Activated CD4-positive, alpha-beta T cell treated with anti-CD3 and anti-CD28 coated beads, Interleukin-2, amount 10 ng/mL, durations not matched to agents 7 days and 5 days (primary cell): Measurements from ENCODE around the gene GALT. TPM values are rescaled to one million over a fixed set of nuclear protein-coding genes. Genes with fewer than 3 reads are reported as not detected.
"Not testable (repeated sequence)": the region's sequence is repeated elsewhere in the genome, so short reads cannot be mapped to it uniquely, and the experiment has no call there.

Source experiments
- CTCF ChIA-PET: fragments of 350-600 bp; sonication (Branson Sonifier 250); formaldehyde crosslinking; loops from one replicate; lab custom pipeline; 2021; ENCODE audit warnings: antibody characterized with exemption; lab: Charles Lee
- POLR2A ChIA-PET: fragments of 350-600 bp; sonication (Branson Sonifier 250); formaldehyde crosslinking; loops from one replicate; lab custom pipeline; 2021; ENCODE audit warnings: antibody characterized with exemption; lab: Charles Lee
- DNase-seq: peaks from one replicate; pipeline ENCODE4 v3.0.0-alpha.2; 2020
- H3K27ac Mint-ChIP-seq: one replicate; pipeline ENCODE4 v1.8.0; 2021; ENCODE audit warnings: mild to moderate bottlenecking, moderate library complexity, mixed read lengths
- H3K27me3 Mint-ChIP-seq: one replicate; pipeline ENCODE4 v1.8.0; 2021; ENCODE audit warnings: mixed read lengths
- H3K36me3 Mint-ChIP-seq: one replicate; pipeline ENCODE4 v1.8.0; 2021; ENCODE audit warnings: low read depth, mixed read lengths
- H3K4me1 Mint-ChIP-seq: one replicate; pipeline ENCODE4 v1.8.0; 2021; ENCODE audit warnings: mixed read lengths
- H3K4me3 Mint-ChIP-seq: one replicate; pipeline ENCODE4 v1.8.0; 2021; ENCODE audit warnings: mild to moderate bottlenecking, moderate library complexity, mixed read lengths
- H3K9me3 Mint-ChIP-seq: one replicate; pipeline ENCODE4 v1.8.0; 2021; ENCODE audit warnings: mixed read lengths
- total RNA-seq, 2 experiments: library from RNA; stranded (reverse); gene quantifications; one replicate each; pipeline ENCODE4 v1.2.3, GENCODE V29; 2021

GALT gene
- total RNA-seq, 2 experiments from 2014 or later = 114 to 125 TPM

DNA sequence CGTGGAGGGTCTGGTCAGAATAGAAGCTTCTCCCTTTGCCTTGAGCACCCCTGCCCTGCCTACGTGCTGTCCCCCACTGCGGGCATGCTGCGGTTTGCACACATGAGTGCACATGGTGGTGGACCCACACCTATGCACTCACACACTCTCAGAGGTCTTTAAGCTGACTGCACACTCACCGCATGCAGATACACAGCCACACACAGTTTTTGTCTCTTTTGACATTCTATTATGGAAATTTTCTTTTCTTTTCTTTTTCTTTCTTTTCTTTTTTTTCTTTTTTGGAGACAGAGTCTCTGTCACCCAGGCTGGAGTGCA lies 17.0 kb upstream of the GALT start:
- no peaks in the 10 kb centered on the region for H3K9me3 Mint-ChIP-seq
- peak overlapping the region; percentile 56 for H3K4me3 Mint-ChIP-seq
- H3K36me3 Mint-ChIP-seq = peaks cover 2% of the 10 kb centered on the region
- peaks cover 17% of the 10 kb centered on the region for H3K4me1 Mint-ChIP-seq
- no peak for DNase-seq
- POLR2A ChIA-PET = no interaction called here
- CTCF ChIA-PET = interaction anchor here (0.9 to 1.7 kb wide), 2 partner anchors 12 to 13 kb away, joined by 4 to 10 read pairs; no protein-coding TSS in a partner anchor
- no peak overlapping the region for H3K27ac Mint-ChIP-seq
- peaks cover 57% of the 10 kb centered on the region for H3K27me3 Mint-ChIP-seq

DNA sequence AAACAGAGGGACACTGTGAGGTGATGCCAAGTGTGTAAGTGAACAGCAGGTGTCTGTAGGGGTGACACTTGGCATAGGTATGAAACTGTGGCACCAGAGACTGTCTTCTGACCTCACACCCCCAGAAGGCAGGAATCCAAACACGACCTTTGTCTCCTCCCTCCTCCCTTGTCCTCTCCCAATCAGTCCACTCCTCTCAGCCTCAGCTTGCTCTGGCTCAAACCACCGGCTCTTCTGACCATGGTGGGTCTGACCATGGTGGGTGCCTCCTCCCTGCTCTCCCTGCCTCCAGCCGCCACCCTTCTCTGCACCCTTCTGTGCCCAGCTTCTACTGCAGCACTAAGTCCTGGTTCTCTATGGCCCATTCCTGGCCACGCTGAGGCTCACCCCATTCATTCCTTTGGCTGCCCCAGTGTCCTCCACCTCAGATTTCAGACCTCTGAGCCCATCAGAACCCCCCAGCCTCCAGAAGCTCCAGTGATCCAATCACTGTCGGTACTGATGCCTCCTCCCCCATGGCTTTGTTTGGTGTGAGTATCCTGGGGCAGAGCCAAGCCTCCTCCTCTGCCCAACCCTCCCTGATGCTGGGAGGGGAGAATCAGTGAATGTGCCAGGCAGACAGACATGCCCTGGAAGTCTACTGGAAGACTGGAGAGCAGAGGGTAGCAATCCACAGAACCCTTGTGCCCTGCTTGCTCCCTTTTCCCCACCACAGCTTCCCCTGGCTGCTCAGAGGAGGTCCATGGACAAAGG lies 15.9 kb upstream of the GALT start:
- DNase-seq = no peak
- Mint-ChIP-seq H3K36me3 (peaks cover 8% of the 10 kb centered on the region), H3K4me3 (no peak overlapping the region), H3K9me3 (no peaks in the 10 kb centered on the region), H3K27ac (no peak overlapping the region), H3K4me1 (peaks cover 26% of the 10 kb centered on the region), H3K27me3 (peaks cover 48% of the 10 kb centered on the region)
- POLR2A ChIA-PET = interaction anchor here (0.6 kb wide), 1 partner anchor 428 kb away, joined by 4 read pairs; no protein-coding TSS in a partner anchor
- CTCF ChIA-PET = interaction anchor here (0.6 to 1.7 kb wide), 3 partner anchors 12 to 812 kb away, joined by 3 to 10 read pairs (median 4); no protein-coding TSS in a partner anchor

DNA sequence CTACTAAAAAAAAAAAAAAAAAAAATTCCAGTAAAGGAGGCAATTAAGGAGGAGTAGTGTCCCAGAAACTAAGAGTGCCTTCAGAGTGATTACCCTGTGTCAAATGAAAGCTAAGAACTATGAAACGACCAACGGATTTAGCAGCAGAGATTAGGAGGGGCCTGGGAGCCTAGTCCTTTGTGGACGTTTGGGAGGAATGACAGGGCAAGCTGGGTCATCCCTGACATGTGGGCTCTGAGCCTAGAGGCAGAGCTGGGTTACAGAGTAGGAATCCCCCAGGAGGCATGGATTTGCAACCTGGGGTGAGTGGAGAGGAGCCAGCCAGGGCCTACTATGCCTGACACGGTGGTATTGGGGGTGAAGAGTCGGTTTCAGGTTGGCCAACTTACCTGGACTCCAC lies 13.3 kb upstream of the GALT start:
- ChIA-PET CTCF (interaction anchor here (0.6 to 7.5 kb wide), 15 partner anchors 10 to 450 kb away, joined by 3 to 82 read pairs (median 5); partner anchors contain the start of genes DCTN3 and RPP25L), POLR2A (interaction anchor here (1.0 to 1.2 kb wide), 2 partner anchors 14 to 16 kb away, joined by 3 read pairs; no protein-coding TSS in a partner anchor)
- DNase-seq = no peak
- no peaks in the 10 kb centered on the region for H3K9me3 Mint-ChIP-seq
- H3K36me3 Mint-ChIP-seq = peaks cover 16% of the 10 kb centered on the region
- peaks cover 39% of the 10 kb centered on the region for H3K4me1 Mint-ChIP-seq
- no peak overlapping the region for H3K27ac Mint-ChIP-seq
- no peak overlapping the region for H3K4me3 Mint-ChIP-seq
- H3K27me3 Mint-ChIP-seq = peaks cover 24% of the 10 kb centered on the region

DNA sequence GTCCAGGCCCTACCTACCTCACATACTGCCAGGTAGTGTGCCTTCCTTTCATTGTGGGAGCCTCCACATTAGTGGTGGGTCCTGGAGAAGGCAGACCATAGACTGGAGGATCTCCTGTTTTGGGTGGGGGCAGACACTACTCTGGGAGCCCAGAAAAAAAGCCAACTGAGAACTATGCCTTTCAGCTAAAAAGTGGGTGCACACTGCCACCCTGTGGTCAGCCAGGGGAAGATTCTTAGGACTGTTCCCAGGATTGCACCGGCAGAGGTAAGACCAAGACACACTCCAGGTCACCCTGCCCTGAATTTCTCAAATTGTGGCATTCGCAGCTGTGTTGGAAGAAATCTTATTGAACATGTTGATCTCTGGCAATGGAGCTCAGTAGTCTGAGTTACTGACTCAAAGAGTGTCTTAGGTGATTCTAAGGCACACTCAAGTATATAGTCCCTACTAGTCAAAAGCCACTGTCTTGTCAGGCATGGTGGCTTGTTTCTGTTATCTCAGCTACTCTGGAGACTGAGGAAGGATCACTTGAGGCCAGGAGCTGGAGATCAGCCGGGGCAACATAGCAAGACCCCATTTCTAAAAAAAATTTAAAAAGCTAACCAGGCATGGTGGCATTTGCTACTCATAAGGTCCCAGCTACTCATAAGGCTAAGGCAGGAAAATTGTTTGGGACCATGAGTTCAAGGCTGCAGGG lies 12.5 kb upstream of the GALT start:
- H3K27me3 Mint-ChIP-seq = peaks cover 19% of the 10 kb centered on the region

DNA sequence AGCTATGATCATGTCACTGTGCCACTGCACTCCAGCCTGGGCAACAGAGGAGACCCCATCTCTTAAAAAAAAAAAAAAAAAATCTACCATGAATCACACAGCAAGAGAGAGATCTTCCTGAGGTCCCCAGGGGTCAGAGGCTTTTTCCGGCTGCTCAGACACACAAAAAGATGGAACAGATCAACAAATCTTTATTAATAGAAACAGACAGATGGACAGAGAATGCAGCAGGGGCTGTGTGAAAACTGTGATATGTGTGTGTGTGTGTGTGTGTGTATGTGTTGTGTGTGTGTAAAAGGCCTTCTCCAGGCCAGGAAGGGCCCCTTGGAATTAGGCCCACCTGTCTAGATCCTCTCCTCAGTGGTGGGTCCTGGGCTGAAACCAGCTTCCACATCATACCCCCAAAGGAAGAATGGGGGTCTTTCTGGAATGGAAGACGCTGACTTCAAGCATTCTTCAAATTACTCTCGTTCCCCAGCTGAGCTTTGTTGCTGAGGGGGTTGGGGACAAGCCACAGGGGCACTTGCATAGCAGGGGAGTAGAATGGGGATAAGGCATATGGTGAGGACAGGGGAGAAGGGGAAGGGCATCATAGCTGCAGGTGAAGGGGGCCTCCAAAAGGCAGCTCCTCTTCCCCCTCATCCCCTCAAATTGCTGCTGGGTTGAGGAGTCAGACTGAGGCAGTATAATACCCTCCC lies 11.8 kb upstream of the GALT start:
- CTCF ChIA-PET = interaction anchor here (0.8 to 7.5 kb wide), 15 partner anchors 8 to 261 kb away, joined by 3 to 82 read pairs (median 6); partner anchors contain the start of genes DCTN3, GALT and RPP25L
- Mint-ChIP-seq H3K4me3 (no peak overlapping the region), H3K27me3 (peaks cover 12% of the 10 kb centered on the region), H3K9me3 (no peaks in the 10 kb centered on the region), H3K36me3 (peaks cover 15% of the 10 kb centered on the region), H3K27ac (peak overlapping the region; percentile 42), H3K4me1 (peaks cover 39% of the 10 kb centered on the region)
- DNase-seq = no peak
- POLR2A ChIA-PET = interaction anchor here (0.9 to 1.2 kb wide), 2 partner anchors 14 to 17 kb away, joined by 3 to 4 read pairs; partner anchors contain the start of gene DCTN3

More for the DNA sequence above, 12.5 kb upstream of the GALT start:
- Mint-ChIP-seq H3K27ac (no peak overlapping the region), H3K9me3 (no peaks in the 10 kb centered on the region), H3K36me3 (peaks cover 15% of the 10 kb centered on the region), H3K4me3 (no peak overlapping the region), H3K4me1 (peaks cover 42% of the 10 kb centered on the region)
- DNase-seq = peak; percentile 83
- ChIA-PET POLR2A (interaction anchor here (1.0 to 1.2 kb wide), 2 partner anchors 14 to 16 kb away, joined by 3 read pairs; no protein-coding TSS in a partner anchor), CTCF (interaction anchor here (0.6 to 7.5 kb wide), 21 partner anchors 9 to 451 kb away, joined by 3 to 82 read pairs (median 4); partner anchors contain the start of genes DCTN3, GALT and RPP25L)

DNA sequence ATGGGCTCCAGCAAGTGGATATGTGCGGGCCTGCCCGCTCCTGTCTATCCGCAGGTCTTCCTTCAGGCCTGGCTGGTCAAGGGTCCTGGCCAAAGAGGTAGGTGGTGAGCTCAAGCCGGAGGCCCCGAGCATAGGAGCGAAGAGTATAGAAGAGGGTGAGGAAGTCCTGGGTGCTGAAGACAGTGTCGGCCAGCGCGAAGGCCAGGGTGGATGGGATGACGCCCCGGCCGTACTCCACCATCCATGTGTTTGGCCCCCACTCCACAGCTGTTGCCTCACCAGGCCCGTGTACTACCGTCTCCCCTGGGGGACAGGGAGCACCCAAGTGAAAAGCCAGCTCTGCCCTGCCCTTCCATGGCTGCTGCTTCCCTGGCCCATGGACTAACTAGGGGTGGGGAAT lies 10.9 kb upstream of the GALT start:
- DNase-seq = no peak
- peak overlapping the region; percentile 51 for H3K27ac Mint-ChIP-seq
- H3K27me3 Mint-ChIP-seq = peaks cover 3% of the 10 kb centered on the region
- peaks cover 39% of the 10 kb centered on the region for H3K4me1 Mint-ChIP-seq
- peak overlapping the region; percentile 58 for H3K4me3 Mint-ChIP-seq
- H3K9me3 Mint-ChIP-seq = no peaks in the 10 kb centered on the region
- CTCF ChIA-PET = interaction anchor here (0.6 to 7.5 kb wide), 5 partner anchors 11 to 481 kb away, joined by 3 to 82 read pairs (median 17); partner anchors contain the start of genes DCTN3, GALT and RPP25L
- POLR2A ChIA-PET = interaction anchor here (0.9 kb wide), 1 partner anchor 15 kb away, joined by 4 read pairs; the partner anchor contains the start of gene DCTN3
- peaks cover 15% of the 10 kb centered on the region for H3K36me3 Mint-ChIP-seq

DNA sequence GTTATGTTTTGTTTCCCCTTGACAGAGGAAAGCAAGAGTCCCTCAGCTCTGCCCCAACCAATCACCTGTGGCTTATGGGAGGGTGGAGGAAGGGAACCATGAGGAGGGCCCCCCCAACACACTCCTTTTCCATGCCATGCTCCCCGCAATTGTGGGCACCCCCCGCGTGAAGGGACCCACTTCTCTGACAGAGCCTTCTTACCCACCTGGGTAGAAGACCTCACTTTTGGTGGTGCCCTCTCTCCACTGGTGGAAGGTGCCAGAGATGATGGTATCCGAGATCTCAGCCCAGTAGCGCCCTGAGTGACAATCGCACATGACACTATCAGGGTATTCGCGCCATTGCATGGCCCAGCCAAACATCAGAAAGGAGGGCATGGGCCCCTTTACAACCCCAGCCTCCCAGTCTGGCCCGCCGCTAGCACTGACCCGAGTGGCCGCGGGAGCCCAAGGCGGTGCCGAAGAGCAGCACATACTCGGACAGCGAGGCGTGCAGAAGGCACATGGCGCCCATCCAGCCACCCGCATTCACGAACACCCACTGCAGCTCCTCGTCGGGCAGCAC lies 9.6 kb upstream of the GALT start:
- peaks cover 15% of the 10 kb centered on the region for H3K36me3 Mint-ChIP-seq
- peak overlapping the region; percentile 90 for H3K4me3 Mint-ChIP-seq
- H3K9me3 Mint-ChIP-seq = no peaks in the 10 kb centered on the region
- H3K4me1 Mint-ChIP-seq = peaks cover 39% of the 10 kb centered on the region
- no peak for DNase-seq
- H3K27ac Mint-ChIP-seq = peak overlapping the region; percentile 85
- CTCF ChIA-PET = interaction anchor here (0.6 to 7.5 kb wide), 6 partner anchors 10 to 24 kb away, joined by 3 to 82 read pairs (median 18); partner anchors contain the start of genes DCTN3, GALT and RPP25L
- no peaks in the 10 kb centered on the region for H3K27me3 Mint-ChIP-seq
- POLR2A ChIA-PET = interaction anchor here (0.6 to 2.0 kb wide), 3 partner anchors 10 to 479 kb away, joined by 3 to 8 read pairs (median 3); partner anchors contain the start of gene DCTN3

DNA sequence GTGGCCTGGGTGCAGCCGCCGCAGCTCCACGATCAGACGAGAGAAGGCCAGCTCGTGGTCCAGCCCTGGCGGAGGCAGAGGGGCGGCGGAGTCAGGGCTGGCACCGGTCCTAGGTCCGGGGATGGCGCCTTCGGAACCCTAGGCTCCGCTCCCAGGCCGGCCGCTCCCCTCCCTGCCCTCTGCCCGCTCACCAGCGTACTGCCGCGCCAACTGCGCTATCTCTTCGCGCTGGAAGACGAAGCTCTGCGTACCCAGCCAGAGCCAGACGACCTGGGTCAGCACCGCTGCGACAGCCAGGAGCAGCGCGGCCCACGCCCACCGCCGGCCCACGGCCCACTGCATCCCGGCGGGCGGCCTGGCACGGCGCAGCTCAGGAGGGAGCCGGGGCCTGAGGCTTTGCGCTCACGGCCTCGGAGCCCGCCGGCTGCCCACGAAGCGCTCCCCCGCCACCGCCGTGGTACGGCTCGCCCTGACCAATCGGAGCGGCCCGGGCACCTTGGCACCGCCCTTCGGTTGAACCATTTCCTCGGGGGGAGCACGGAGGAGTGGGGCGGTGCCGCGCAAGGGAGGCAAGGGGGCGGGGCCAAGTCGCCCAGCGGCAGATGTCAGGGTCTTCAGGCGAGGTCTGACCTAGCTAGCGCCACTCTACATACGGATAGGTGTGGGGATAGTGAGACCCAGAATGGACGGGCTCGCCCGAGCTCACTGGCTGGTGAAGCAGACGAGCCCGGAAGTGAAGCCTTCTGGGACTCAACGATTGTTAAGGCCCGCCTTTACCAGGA lies 8.9 kb upstream of the GALT start, which contains the start of gene SIGMAR1:
TSS of gene SIGMAR1 (minus strand) at position 432 of the 782 bp plus-strand sequence. CDS start at position 342, 90 bp downstream.
- H3K27ac Mint-ChIP-seq = peak within 1 kb of the TSS; percentile 93
- no peaks in the 10 kb centered on the region for H3K27me3 Mint-ChIP-seq
- ChIA-PET CTCF (interaction anchor here (0.6 to 7.5 kb wide), 13 partner anchors 9 to 64 kb away, joined by 3 to 82 read pairs (median 4); partner anchors contain the start of genes DCTN3, GALT and RPP25L), POLR2A (interaction anchor here (0.6 to 2.0 kb wide), 3 partner anchors 10 to 18 kb away, joined by 3 to 8 read pairs (median 3); partner anchors contain the start of gene DCTN3)
- peak within 1 kb of the TSS; percentile 90 for H3K4me3 Mint-ChIP-seq
- DNase-seq = peak; percentile 94
- H3K36me3 Mint-ChIP-seq = peaks cover 15% of the 10 kb centered on the region
- H3K4me1 Mint-ChIP-seq = peaks cover 39% of the 10 kb centered on the region
- H3K9me3 Mint-ChIP-seq = no peaks in the 10 kb centered on the region

DNA sequence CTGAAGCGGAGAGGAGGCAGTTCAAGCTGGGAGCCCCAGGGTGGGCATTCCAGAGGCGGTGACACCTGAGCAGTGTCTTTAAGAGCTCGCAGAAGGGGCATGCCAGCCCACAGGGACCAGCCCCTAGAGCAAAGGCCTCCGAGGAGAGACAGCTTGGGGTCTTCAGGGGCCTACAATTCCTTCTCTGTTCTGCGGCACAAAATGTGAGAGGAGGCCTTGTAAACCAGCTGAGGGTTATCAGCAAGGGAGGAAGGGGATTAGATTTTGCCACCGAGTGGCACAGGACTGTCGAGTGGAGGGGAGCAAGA lies 8.4 kb upstream of the GALT start:
- H3K9me3 Mint-ChIP-seq = no peaks in the 10 kb centered on the region
- peaks cover 15% of the 10 kb centered on the region for H3K36me3 Mint-ChIP-seq
- peak overlapping the region; percentile 93 for H3K27ac Mint-ChIP-seq
- H3K27me3 Mint-ChIP-seq = no peaks in the 10 kb centered on the region
- peak overlapping the region; percentile 90 for H3K4me3 Mint-ChIP-seq
- peaks cover 39% of the 10 kb centered on the region for H3K4me1 Mint-ChIP-seq
- CTCF ChIA-PET = interaction anchor here (0.6 to 7.5 kb wide), 10 partner anchors 9 to 63 kb away, joined by 3 to 82 read pairs (median 7); partner anchors contain the start of genes DCTN3, GALT and RPP25L
- no peak for DNase-seq
- POLR2A ChIA-PET = interaction anchor here (1.3 to 2.0 kb wide), 2 partner anchors 9 to 18 kb away, joined by 3 to 8 read pairs; partner anchors contain the start of gene DCTN3

DNA sequence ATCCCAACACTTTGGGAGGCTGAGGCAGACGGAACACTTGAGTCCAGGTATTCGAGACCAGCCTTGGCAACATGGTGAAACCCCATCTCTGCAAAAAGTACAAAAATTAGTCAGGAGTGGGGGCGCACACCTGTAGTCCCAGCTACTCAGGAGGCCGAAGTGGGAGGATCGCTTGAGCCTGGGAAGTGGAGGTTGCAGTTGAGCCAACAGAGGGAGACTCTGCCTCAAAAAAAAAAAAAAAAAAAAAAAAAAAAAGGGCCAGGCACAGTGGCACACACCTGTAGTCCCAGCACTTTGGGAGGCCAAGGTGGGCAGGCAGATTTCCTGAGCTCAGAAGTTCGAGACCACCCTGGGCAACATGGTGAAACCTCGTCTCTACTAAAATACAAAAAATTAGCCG lies 7.2 kb upstream of the GALT start:
- H3K27me3 Mint-ChIP-seq, DNase-seq, H3K9me3 Mint-ChIP-seq, H3K27ac Mint-ChIP-seq, POLR2A ChIA-PET: not testable (repeated sequence)
- Mint-ChIP-seq H3K4me3 (peak overlapping the region; percentile 90), H3K36me3 (peaks cover 15% of the 10 kb centered on the region), H3K4me1 (peaks cover 32% of the 10 kb centered on the region)
- CTCF ChIA-PET = interaction anchor here (7.3 to 7.5 kb wide), 2 partner anchors 17 to 27 kb away, joined by 60 to 82 read pairs; partner anchors contain the start of genes DCTN3 and RPP25L
